Mucosa of descending colon (tissue), 3 donors: ENCODE data around the gene CHKB. TPM values are rescaled to one million over a fixed set of nuclear protein-coding genes. Genes with fewer than 3 reads are reported as not detected.

Experiments used
- ATAC-seq: fragments of 200-7000 bp; cut with Tn5 transposase; one replicate; pipeline ENCODE4 v1.9.1; 2020; ENCODE audit warnings: mild to moderate bottlenecking, moderate library complexity
- DNase-seq, 3 donors: peaks; one replicate each; pipeline ENCODE4 v3.0.0-alpha.2; 2020
- H3K36me3 ChIP-seq: fragments of 200-600 bp; one replicate; pipeline ENCODE4 v1.8.0; 2021; ENCODE audit warnings: low read depth, mild to moderate bottlenecking
- H3K4me1 ChIP-seq: fragments of 200-600 bp; one replicate; pipeline ENCODE4 v1.8.0; 2021; ENCODE audit warnings: low read depth, mild to moderate bottlenecking
- H3K4me3 ChIP-seq: fragments of 200-600 bp; one replicate; pipeline ENCODE4 v1.8.0; 2021; ENCODE audit warnings: mild to moderate bottlenecking
- H3K9me3 ChIP-seq: fragments of 200-600 bp; one replicate; pipeline ENCODE4 v1.8.0; 2021; ENCODE audit warnings: mild to moderate bottlenecking
- CTCF ChIP-seq: fragments of 200-600 bp; IDR thresholded peaks from one replicate; pipeline ENCODE4 v1.8.0; 2022; ENCODE audit warnings: antibody characterized with exemption, mild to moderate bottlenecking
- intact Hi-C, 2 donors: fragments of 100-400 bp; cut with DNase I in 1 of 2; cut with micrococcal nuclease in 1 of 2; formaldehyde crosslinking; loops; one replicate each; pipeline versions ENCODE4 v1.11.0 to v1.11.1; 2022; cut with DNase I, micrococcal nuclease
- total RNA-seq, 3 donors: library from RNA; stranded (reverse); fragmentation: NEBNext Ultra II Directional in 2 of 3; extraction: Animal tissue kit (Norgen Biotek cat#: 25700) in 2 of 3; gene quantifications; one replicate each; pipeline versions ENCODE4 v1.2.1 to v1.2.4, GENCODE V29; 2021 to 2023
- donor health status: DM: no; HTN: no; CAD: no; lungs with moderate emphysema.
- donor health status: DM: no; HTN: no; CAD: no.
- donor health status: DM: no; HTN: yes; CAD: no.

CHKB gene
- total RNA-seq, 3 donors from 2014 or later = 79.9 to 95.0 (median 80.9) TPM

- no peaks in the 10 kb centered on the region for H3K9me3 ChIP-seq
- intact Hi-C loops = no loop called here
- peaks cover 3% of the 10 kb centered on the region for H3K4me1 ChIP-seq
- TF ChIP-seq CTCF = no peak
- H3K36me3 ChIP-seq = no peaks in the 10 kb centered on the region
- DNase-seq (no peak), ATAC-seq (no peak)
- H3K4me3 ChIP-seq = no peak overlapping the region
Measured at GRCh38 chr22:50602338-50602700, 19.7 kb upstream of the CHKB start.

GRCh38 chr22:50601669-50602337, 19.2 kb upstream of the CHKB start:
- intact Hi-C loops = no loop called here
- DNase-seq (peak in 1 of 3 donors; percentile 16), ATAC-seq (no peak)

GRCh38 chr22:50600967-50601668, 18.5 kb upstream of the CHKB start:
- DNase-seq = peak in 1 of 3 donors; percentile 28
- ATAC-seq = no peak
- no peak overlapping the region for H3K4me3 ChIP-seq

More at GRCh38 chr22:50601669-50602337, 19.2 kb upstream of the CHKB start:
- TF ChIP-seq CTCF = no peak
- H3K4me3 ChIP-seq = no peak overlapping the region
- H3K36me3 ChIP-seq = no peaks in the 10 kb centered on the region
- no peaks in the 10 kb centered on the region for H3K9me3 ChIP-seq
- H3K4me1 ChIP-seq = peaks cover 3% of the 10 kb centered on the region

GRCh38 chr22:50600538-50600937, 17.9 kb upstream of the CHKB start, which contains the start of gene MAPK8IP2:
TSS of gene MAPK8IP2 (plus strand) at chr22:50600793. CDS start at chr22:50600819, 26 bp downstream.
- DNase-seq (peak in 1 of 3 donors; percentile 65), ATAC-seq (peak; percentile 78)
- Histone ChIP-seq H3K9me3 (no peaks in the 10 kb centered on the region), H3K36me3 (no peaks in the 10 kb centered on the region), H3K4me3 (no peak within 1 kb of the TSS), H3K4me1 (peaks cover 3% of the 10 kb centered on the region)
- TF ChIP-seq CTCF = no peak
- intact Hi-C loops = no loop called here

More at GRCh38 chr22:50600967-50601668, 18.5 kb upstream of the CHKB start:
- Histone ChIP-seq H3K4me1 (peaks cover 3% of the 10 kb centered on the region), H3K36me3 (no peaks in the 10 kb centered on the region), H3K9me3 (no peaks in the 10 kb centered on the region)
- no peak for TF ChIP-seq CTCF
- intact Hi-C loops = no loop called here

GRCh38 chr22:50599816-50600455, 17.3 kb upstream of the CHKB start:
- no peaks in the 10 kb centered on the region for H3K9me3 ChIP-seq
- ATAC-seq (peak; percentile 83), DNase-seq (peak in 2 of 3 donors; percentile 69 to 75)
- H3K36me3 ChIP-seq = no peaks in the 10 kb centered on the region
- intact Hi-C loops = no loop called here
- no peak overlapping the region for H3K4me3 ChIP-seq
- no peak for TF ChIP-seq CTCF
- H3K4me1 ChIP-seq = peaks cover 3% of the 10 kb centered on the region
